Activated CD8-positive, alpha-beta memory T cell treated with anti-CD3 and anti-CD28 coated beads for 36 hours (primary cell): Measurements from ENCODE around the gene GSTM4. TPM values are rescaled to one million over a fixed set of nuclear protein-coding genes. Genes with fewer than 3 reads are reported as not detected.

Source experiments
- CTCF ChIA-PET: fragments of 350-600 bp; sonication (Branson Sonifier 250); formaldehyde crosslinking; loops from one replicate; lab custom pipeline; 2021; ENCODE audit warnings: antibody characterized with exemption; lab: Charles Lee
- POLR2A ChIA-PET: fragments of 350-600 bp; sonication (Branson Sonifier 250); formaldehyde crosslinking; loops from one replicate; lab custom pipeline; 2021; ENCODE audit warnings: antibody characterized with exemption; lab: Charles Lee
- total RNA-seq, 2 experiments: library from RNA; stranded (reverse); gene quantifications; one replicate each; pipeline ENCODE4 v1.2.3, GENCODE V29; 2021

GSTM4 gene
- total RNA-seq = 1 to 10 TPM; 1.4 to 1.8 TPM

DNA sequence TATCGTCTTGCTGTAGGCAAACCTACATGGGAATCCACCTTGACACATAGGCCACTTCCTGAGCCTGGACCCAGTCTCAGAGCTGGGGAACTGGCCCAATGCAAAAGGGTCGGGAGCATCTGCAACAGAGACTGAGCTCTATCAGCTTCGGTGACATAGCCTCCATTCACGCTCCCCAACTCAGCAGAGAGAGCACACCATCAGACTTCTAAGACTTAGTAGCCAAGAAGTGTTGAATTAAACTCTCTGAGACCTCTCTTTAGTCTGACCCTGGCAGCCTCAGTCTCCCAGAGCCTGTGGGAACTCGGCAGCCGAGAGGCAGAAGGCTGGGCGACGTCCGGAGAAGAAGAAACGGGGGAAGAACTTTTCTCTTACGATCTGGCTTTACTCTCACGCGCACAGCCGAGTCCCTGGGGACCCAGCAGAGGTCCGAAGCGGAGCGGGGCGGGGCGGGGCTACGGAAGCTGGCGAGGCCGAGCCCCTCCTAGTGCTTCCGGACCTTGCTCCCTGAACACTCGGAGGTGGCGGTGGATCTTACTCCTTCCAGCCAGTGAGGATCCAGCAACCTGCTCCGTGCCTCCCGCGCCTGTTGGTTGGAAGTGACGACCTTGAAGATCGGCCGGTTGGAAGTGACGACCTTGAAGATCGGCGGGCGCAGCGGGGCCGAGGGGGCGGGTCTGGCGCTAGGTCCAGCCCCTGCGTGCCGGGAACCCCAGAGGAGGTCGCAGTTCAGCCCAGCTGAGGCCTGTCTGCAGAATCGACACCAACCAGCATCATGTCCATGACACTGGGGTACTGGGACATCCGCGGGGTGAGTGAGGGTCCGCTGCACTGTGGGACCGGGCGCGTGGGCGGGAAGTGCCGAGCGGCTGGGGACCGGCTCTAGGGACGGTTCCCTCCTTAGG is at the start of gene GSTM4:
Gene GSTM4, plus strand, starts transcription at position 485 of the 905 bp plus-strand sequence. Its CDS starts 291 bp downstream, at position 776.
- POLR2A ChIA-PET = interaction anchor here (0.8 kb wide), 1 partner anchor 16 kb away, joined by 3 read pairs; no protein-coding TSS in a partner anchor
- CTCF ChIA-PET = interaction anchor here (0.5 to 9.1 kb wide), 7 partner anchors 13 to 813 kb away, joined by 3 to 66 read pairs (median 3); partner anchors contain the start of genes AHCYL1 and EPS8L3

DNA sequence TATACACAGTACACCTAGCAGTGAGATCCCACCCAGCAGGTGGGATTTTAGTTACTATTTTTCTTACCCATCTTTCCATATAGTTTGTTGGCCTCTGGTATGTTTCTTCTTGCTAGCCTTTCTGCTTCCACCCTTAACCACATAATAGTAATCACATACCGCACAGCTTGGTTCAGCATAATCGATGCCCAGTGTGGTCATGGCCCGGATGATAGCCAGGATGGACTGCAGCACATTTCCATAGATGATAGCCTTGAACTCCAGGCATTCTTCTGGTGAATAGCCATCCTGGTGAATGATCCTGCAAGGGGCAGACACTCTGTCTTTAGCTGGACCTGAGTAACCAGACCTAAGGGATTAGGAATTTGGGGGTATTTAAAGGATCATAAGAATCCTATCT is 46.0 kb upstream of the GSTM4 start:
- ChIA-PET CTCF (no interaction called here), POLR2A (no interaction called here)

- CTCF ChIA-PET = no interaction called here
- POLR2A ChIA-PET = no interaction called here
These were observed 45.1 kb upstream of the GSTM4 start for GRCh38 chr1:109610609-109611307.

- ChIA-PET CTCF (no interaction called here), POLR2A (no interaction called here)
These were observed 44.5 kb upstream of the GSTM4 start for GRCh38 chr1:109611308-109611990.

DNA sequence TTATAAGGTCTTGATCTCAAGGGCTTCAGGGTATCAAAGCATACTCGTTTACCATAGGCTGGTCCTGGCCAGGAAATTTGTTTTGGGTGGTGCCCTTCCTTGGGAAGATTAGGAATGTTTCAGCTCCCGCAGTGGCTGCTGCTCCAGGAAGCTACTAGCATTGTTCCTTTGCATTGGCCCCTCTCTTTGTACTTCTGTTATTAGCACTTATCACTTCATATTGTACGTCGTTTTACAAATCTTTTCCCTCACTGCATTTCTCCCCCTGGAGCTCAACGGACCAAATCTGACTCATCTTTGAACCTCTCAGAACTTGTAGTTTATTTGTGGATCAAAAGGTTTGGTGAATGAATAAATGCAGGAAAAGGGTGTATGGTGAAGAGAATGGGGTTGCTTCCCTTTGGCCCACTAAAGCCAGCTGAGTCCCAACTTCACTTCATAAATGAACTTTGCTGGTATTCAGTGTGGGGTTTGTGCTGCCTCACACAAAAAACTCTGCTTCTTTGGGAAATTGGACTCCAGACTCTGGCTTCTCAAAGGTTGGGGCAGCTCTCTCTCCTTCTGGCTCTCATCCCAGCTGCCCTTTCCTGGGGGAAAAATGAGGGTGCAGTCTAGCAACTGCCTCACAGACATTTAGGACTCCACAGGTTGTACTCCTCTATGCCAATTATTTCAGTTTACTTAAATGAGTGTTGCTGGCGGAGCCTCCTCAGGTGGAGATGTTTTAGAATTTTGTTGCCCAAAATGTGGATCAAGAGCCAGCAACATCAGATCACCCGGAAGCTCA is 42.3 kb upstream of the GSTM4 start:
- ChIA-PET CTCF (interaction anchor here (0.5 to 1.5 kb wide), 2 partner anchors 27 to 49 kb away, joined by 3 to 4 read pairs; no protein-coding TSS in a partner anchor), POLR2A (no interaction called here)

- ChIA-PET CTCF (interaction anchor here (1.6 to 1.7 kb wide), 2 partner anchors 12 to 25 kb away, joined by 4 to 5 read pairs; no protein-coding TSS in a partner anchor), POLR2A (no interaction called here)
These were observed 40.0 kb upstream of the GSTM4 start for GRCh38 chr1:109615879-109616278.

- ChIA-PET POLR2A (no interaction called here), CTCF (interaction anchor here (1.6 to 1.7 kb wide), 2 partner anchors 11 to 24 kb away, joined by 4 to 5 read pairs; no protein-coding TSS in a partner anchor)
These were observed 39.5 kb upstream of the GSTM4 start for GRCh38 chr1:109616391-109616790.

GRCh38 chr1:109617291-109617801 is 38.6 kb upstream of the GSTM4 start:
- ChIA-PET CTCF (interaction anchor here (1.6 to 1.7 kb wide), 2 partner anchors 10 to 23 kb away, joined by 4 to 5 read pairs; no protein-coding TSS in a partner anchor), POLR2A (interaction anchor here (0.6 kb wide), 1 partner anchor 191 kb away, joined by 3 read pairs; the partner anchor contains the start of gene PSMA5)

GRCh38 chr1:109618661-109619575 is 37.0 kb upstream of the GSTM4 start:
- ChIA-PET CTCF (interaction anchor here (0.8 to 2.3 kb wide), 3 partner anchors 21 to 366 kb away, joined by 3 to 7 read pairs (median 4); partner anchors contain the start of gene AHCYL1), POLR2A (interaction anchor here (0.5 to 2.6 kb wide), 4 partner anchors 67 to 418 kb away, joined by 3 to 22 read pairs (median 4); partner anchors contain the start of gene GNAI3)

DNA sequence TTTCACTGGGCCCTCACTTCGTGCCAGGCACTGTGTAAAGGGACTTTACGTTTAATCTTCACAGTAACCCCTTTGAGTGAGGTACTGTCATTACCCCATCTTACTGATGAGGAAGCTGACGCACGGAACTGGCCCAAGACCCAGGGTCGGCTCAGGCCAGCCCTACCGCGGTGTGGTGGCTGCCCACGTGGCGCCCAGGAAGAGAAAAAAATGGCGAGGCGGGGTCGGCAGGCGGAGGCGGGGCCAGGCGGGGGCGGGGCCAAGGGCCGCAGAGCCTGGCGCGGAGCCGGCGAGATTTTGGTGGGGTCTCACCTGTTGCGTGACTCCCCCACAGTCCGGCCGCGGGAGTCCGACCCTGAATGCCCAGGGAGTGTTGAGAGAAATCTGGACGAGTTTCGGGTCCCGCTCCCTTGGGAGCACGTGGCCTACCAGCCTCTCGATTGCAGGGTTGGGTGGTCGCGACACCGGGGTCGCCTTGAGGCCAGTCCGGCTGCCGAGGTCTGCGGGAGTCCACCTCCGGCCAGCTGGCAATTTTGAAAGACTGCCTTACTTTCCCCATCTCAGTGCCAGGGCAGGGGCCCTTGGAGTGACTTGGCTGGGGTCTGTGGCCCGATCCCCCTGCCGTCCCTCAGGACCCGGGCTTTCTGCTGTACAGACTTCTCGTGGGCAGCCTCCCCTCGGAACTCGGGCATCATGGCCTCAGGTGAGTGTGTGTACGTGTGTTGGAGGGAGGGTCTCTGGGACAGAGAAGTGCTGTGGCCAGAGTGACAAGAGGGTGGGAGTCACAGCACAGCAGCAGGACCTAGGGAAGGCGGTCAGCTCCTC is 36.1 kb upstream of the GSTM4 start, which contains the start of the genes AMPD2 and GNAT2:
Gene AMPD2, plus strand, starts transcription at position 262 of the 825 bp plus-strand sequence. CDS start 1,339 bp downstream, outside the sequence.
Gene GNAT2, minus strand, starts transcription at position 41 of the 825 bp plus-strand sequence. CDS start 6,746 bp downstream, outside the sequence.
- ChIA-PET POLR2A (interaction anchor here (1.3 to 2.6 kb wide), 4 partner anchors 68 to 137 kb away, joined by 4 to 22 read pairs (median 4); partner anchors contain the start of gene GNAI3), CTCF (interaction anchor here (0.8 to 2.3 kb wide), 8 partner anchors 19 to 410 kb away, joined by 3 to 12 read pairs (median 4); partner anchors contain the start of genes AHCYL1 and GNAI3)

GRCh38 chr1:109620401-109620791 is 35.5 kb upstream of the GSTM4 start:
- CTCF ChIA-PET = interaction anchor here (0.8 to 2.3 kb wide), 7 partner anchors 19 to 409 kb away, joined by 3 to 12 read pairs (median 3); partner anchors contain the start of genes AHCYL1 and GNAI3
- POLR2A ChIA-PET = interaction anchor here (0.6 to 2.6 kb wide), 5 partner anchors 13 to 137 kb away, joined by 4 to 22 read pairs (median 4); partner anchors contain the start of gene GNAI3

DNA sequence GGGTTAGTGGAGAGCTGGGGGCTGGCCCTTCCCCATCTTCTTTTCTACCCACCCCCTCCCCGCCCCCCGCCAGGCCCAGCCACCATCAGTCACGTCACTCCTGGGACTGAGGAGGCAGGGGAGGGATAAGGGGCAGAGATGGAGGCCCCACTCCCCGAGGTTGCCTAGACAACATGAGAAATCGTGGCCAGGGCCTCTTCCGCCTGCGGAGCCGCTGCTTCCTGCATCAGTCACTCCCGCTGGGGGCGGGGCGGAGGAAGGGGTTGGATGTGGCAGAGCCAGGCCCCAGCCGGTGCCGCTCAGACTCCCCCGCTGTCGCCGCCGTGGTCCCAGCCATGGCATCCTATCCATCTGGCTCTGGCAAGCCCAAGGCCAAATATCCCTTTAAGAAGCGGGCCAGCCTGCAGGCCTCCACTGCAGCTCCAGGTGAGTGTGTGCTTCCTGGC is 35.0 kb upstream of the GSTM4 start:
- ChIA-PET POLR2A (interaction anchor here (0.6 to 2.6 kb wide), 3 partner anchors 13 to 75 kb away, joined by 4 to 22 read pairs (median 5); partner anchors contain the start of gene GNAI3), CTCF (interaction anchor here (0.5 to 2.3 kb wide), 7 partner anchors 19 to 409 kb away, joined by 3 to 12 read pairs (median 3); partner anchors contain the start of gene GNAI3)

DNA sequence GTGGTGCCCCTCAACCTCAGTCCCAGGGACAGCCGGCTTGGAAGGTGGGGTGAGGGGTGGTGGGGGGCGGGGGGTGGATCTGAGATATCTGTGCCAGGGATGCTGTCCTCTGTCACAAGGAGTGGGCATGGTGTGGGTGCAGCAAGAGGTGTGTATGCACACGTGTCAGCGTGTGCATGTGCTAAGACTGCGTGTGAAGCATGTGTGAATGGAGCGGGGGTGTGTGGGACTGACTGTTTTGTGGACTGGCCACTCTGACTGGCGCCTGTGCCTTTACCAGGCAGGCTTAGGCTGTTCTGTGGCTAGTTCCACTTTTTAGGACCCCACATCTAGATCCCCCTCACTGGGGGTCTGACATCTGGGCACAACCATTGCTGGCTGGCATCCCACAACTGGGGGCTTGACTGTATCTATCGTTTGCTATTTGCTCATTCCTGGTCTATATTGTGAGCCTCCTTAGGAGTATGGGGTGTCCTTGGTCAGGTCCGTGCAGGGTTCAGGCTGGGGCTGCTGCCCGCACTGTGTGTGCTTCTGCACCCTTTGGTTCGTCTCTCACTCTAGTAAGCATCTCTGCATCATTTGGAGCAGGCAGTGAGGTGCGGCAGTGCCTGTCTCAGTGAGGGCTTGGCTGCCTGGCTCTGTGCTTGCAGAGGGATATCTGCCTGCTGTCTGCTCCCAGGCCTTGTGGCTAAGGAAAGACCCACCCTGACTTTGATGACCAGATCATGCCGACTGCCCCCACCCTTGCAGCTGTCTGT is 34.3 kb upstream of the GSTM4 start:
- POLR2A ChIA-PET = interaction anchor here (1.2 to 2.6 kb wide), 2 partner anchors 73 kb away, joined by 3 to 22 read pairs; partner anchors contain the start of gene GNAI3
- CTCF ChIA-PET = interaction anchor here (0.5 to 1.4 kb wide), 3 partner anchors 9 to 320 kb away, joined by 3 read pairs; no protein-coding TSS in a partner anchor
